ENCODE measurements around the gene PGAP3.

The PGAP3 gene

GRCh38 chr17:39696731-39697130 lies 8.9 kb upstream of the PGAP3 start:
- DNase-seq: no peak

GRCh38 chr17:39695089-39695474 lies 7.2 kb upstream of the PGAP3 start:
- no peak for DNase-seq

- no peak for DNase-seq
Observed at GRCh38 chr17:39694593-39694992, 6.7 kb upstream of the PGAP3 start.

GRCh38 chr17:39688945-39689344 lies 1.1 kb upstream of the PGAP3 start:
- DNase-seq: no peak

GRCh38 chr17:39688475-39688835 lies 598 bp upstream of the PGAP3 start:
- DNase-seq: no peak

GRCh38 chr17:39687101-39687545 lies 734 bp downstream of the PGAP3 start:
- DNase-seq: no peak

- no peak for DNase-seq
Observed at GRCh38 chr17:39684369-39685192, 3.3 kb downstream of the PGAP3 start.

- DNase-seq: no peak
Observed at GRCh38 chr17:39683295-39683939, 4.4 kb downstream of the PGAP3 start.

GRCh38 chr17:39679521-39680192 lies 8.2 kb downstream of the PGAP3 start:
- peak; percentile 77 for DNase-seq

GRCh38 chr17:39678340-39679116 lies 9.3 kb downstream of the PGAP3 start:
- no peak for DNase-seq

GRCh38 chr17:39677542-39678339 lies 10.1 kb downstream of the PGAP3 start:
- no peak for DNase-seq

GRCh38 chr17:39677072-39677471 lies 10.8 kb downstream of the PGAP3 start:
- no peak for DNase-seq

- peak; percentile 76 for DNase-seq
Observed at GRCh38 chr17:39676198-39676819, 11.5 kb downstream of the PGAP3 start.

GRCh38 chr17:39675390-39676082 lies 12.3 kb downstream of the PGAP3 start:
- DNase-seq: no peak

- DNase-seq: no peak
Observed at GRCh38 chr17:39674702-39675389, 13.0 kb downstream of the PGAP3 start.

GRCh38 chr17:39674179-39674578 lies 13.7 kb downstream of the PGAP3 start:
- DNase-seq: no peak

GRCh38 chr17:39673335-39674081 lies 14.3 kb downstream of the PGAP3 start:
- DNase-seq: no peak

- DNase-seq: no peak
Observed at GRCh38 chr17:39672522-39673334, 15.1 kb downstream of the PGAP3 start.

Measured in activated CD8-positive, alpha-beta memory T cell treated with anti-CD3 and anti-CD28 coated beads for 24 hours (primary cell).